Measurements from ENCODE around the gene CDC42BPA.

The CDC42BPA gene

GRCh38 chr1:227033880-227034279 lies 284.4 kb downstream of the CDC42BPA start:
- H3K36me3 ChIP-seq (ENCODE audit: insufficient read depth, low read length) = no peaks in the 10 kb centered on the region
- DNase-seq = no peak
- no peak overlapping the region for H2AFZ ChIP-seq (ENCODE audit: low read depth, low read length)
- H3K9ac ChIP-seq (ENCODE audit: low read depth, low read length) = no peak overlapping the region
- H3K27me3 ChIP-seq (ENCODE audit: insufficient read depth, low read length, poor library complexity) = peaks cover 2% of the 10 kb centered on the region
- H3K4me3 ChIP-seq (ENCODE audit: low read depth in 1 of 2, low read length in 2 of 2) = no peak overlapping the region
- no peak overlapping the region for H3K4me2 ChIP-seq (ENCODE audit: insufficient read depth, low read length)
- H3K9me3 ChIP-seq (ENCODE audit: insufficient read depth, low read length, severe bottlenecking) = no peaks in the 10 kb centered on the region
- H4K20me1 ChIP-seq (ENCODE audit: insufficient read depth, low read length) = no peaks in the 10 kb centered on the region
- no peak overlapping the region for H3K27ac ChIP-seq (ENCODE audit: low read length)
- H3K4me1 ChIP-seq (ENCODE audit: insufficient read depth, low read length) = no peaks in the 10 kb centered on the region
- H3K79me2 ChIP-seq (ENCODE audit: insufficient read depth, low read length) = no peaks in the 10 kb centered on the region
- ATAC-seq (ENCODE audit: insufficient read depth, low read depth) = no peak
- TF ChIP-seq EZH2 (IDR thresholded peaks at IDR 0.05; ENCODE audit: borderline replicate concordance, low read depth, low read length, severe bottlenecking) = no peak

- Histone ChIP-seq H3K9ac (ENCODE audit: low read depth, low read length) (no peak overlapping the region), H3K79me2 (ENCODE audit: insufficient read depth, low read length) (no peaks in the 10 kb centered on the region), H3K36me3 (ENCODE audit: insufficient read depth, low read length) (no peaks in the 10 kb centered on the region), H3K4me3 (ENCODE audit: low read depth in 1 of 2, low read length in 2 of 2) (no peak overlapping the region), H3K27me3 (ENCODE audit: insufficient read depth, low read length, poor library complexity) (peaks cover 2% of the 10 kb centered on the region), H3K4me1 (ENCODE audit: insufficient read depth, low read length) (no peaks in the 10 kb centered on the region), H3K4me2 (ENCODE audit: insufficient read depth, low read length) (no peak overlapping the region), H3K27ac (ENCODE audit: low read length) (no peak overlapping the region), H3K9me3 (ENCODE audit: insufficient read depth, low read length, severe bottlenecking) (no peaks in the 10 kb centered on the region), H4K20me1 (ENCODE audit: insufficient read depth, low read length) (no peaks in the 10 kb centered on the region), H2AFZ (ENCODE audit: low read depth, low read length) (no peak overlapping the region)
- ATAC-seq (ENCODE audit: insufficient read depth, low read depth) = no peak
- TF ChIP-seq EZH2 (IDR thresholded peaks at IDR 0.05; ENCODE audit: borderline replicate concordance, low read depth, low read length, severe bottlenecking) (no peak), CTCF (IDR thresholded peaks at IDR 0.05; ENCODE audit: borderline replicate concordance, extremely low read depth, low read length, poor library complexity, severe bottlenecking) (no peak)
- DNase-seq = no peak
Measured at GRCh38 chr1:227032396-227032795, 285.9 kb downstream of the CDC42BPA start.

GRCh38 chr1:227016990-227017389 lies 301.3 kb downstream of the CDC42BPA start:
- no peak overlapping the region for H2AFZ ChIP-seq (ENCODE audit: low read depth, low read length)
- H3K9ac ChIP-seq (ENCODE audit: low read depth, low read length) = no peak overlapping the region
- peaks cover 6% of the 10 kb centered on the region for H3K27me3 ChIP-seq (ENCODE audit: insufficient read depth, low read length, poor library complexity)
- DNase-seq (no peak), ATAC-seq (ENCODE audit: insufficient read depth, low read depth) (no peak)
- no peak overlapping the region for H3K27ac ChIP-seq (ENCODE audit: low read length)
- H3K4me3 ChIP-seq (ENCODE audit: low read depth in 1 of 2, low read length in 2 of 2) = no peak overlapping the region
- no peaks in the 10 kb centered on the region for H3K79me2 ChIP-seq (ENCODE audit: insufficient read depth, low read length)
- no peak overlapping the region for H3K4me2 ChIP-seq (ENCODE audit: insufficient read depth, low read length)
- H3K36me3 ChIP-seq (ENCODE audit: insufficient read depth, low read length) = no peaks in the 10 kb centered on the region
- H3K9me3 ChIP-seq (ENCODE audit: insufficient read depth, low read length, severe bottlenecking) = no peaks in the 10 kb centered on the region
- H3K4me1 ChIP-seq (ENCODE audit: insufficient read depth, low read length) = no peaks in the 10 kb centered on the region
- TF ChIP-seq CTCF (IDR thresholded peaks at IDR 0.05; ENCODE audit: borderline replicate concordance, extremely low read depth, low read length, poor library complexity, severe bottlenecking) (no peak), EZH2 (IDR thresholded peaks at IDR 0.05; ENCODE audit: borderline replicate concordance, low read depth, low read length, severe bottlenecking) (no peak)
- H4K20me1 ChIP-seq (ENCODE audit: insufficient read depth, low read length) = no peaks in the 10 kb centered on the region

GRCh38 chr1:227010645-227011044 lies 307.6 kb downstream of the CDC42BPA start:
- no peaks in the 10 kb centered on the region for H3K79me2 ChIP-seq (ENCODE audit: insufficient read depth, low read length)
- ATAC-seq (ENCODE audit: insufficient read depth, low read depth) = no peak
- no peak overlapping the region for H2AFZ ChIP-seq (ENCODE audit: low read depth, low read length)
- no peaks in the 10 kb centered on the region for H3K4me1 ChIP-seq (ENCODE audit: insufficient read depth, low read length)
- TF ChIP-seq CTCF (IDR thresholded peaks at IDR 0.05; ENCODE audit: borderline replicate concordance, extremely low read depth, low read length, poor library complexity, severe bottlenecking) (no peak), EZH2 (IDR thresholded peaks at IDR 0.05; ENCODE audit: borderline replicate concordance, low read depth, low read length, severe bottlenecking) (no peak)
- no peak for DNase-seq
- no peak overlapping the region for H3K4me2 ChIP-seq (ENCODE audit: insufficient read depth, low read length)
- no peak overlapping the region for H3K27ac ChIP-seq (ENCODE audit: low read length)
- no peaks in the 10 kb centered on the region for H3K36me3 ChIP-seq (ENCODE audit: insufficient read depth, low read length)
- no peaks in the 10 kb centered on the region for H3K9me3 ChIP-seq (ENCODE audit: insufficient read depth, low read length, severe bottlenecking)
- H3K9ac ChIP-seq (ENCODE audit: low read depth, low read length) = no peak overlapping the region
- no peaks in the 10 kb centered on the region for H4K20me1 ChIP-seq (ENCODE audit: insufficient read depth, low read length)
- H3K4me3 ChIP-seq (ENCODE audit: low read depth in 1 of 2, low read length in 2 of 2) = no peak overlapping the region
- H3K27me3 ChIP-seq (ENCODE audit: insufficient read depth, low read length, poor library complexity) = peaks cover 33% of the 10 kb centered on the region
